IMR-90 (cell line): ENCODE measurements around the gene PAMR1.

Source experiments
- CHD1 ChIP-seq: IDR thresholded peaks from 2 replicates; pipeline ENCODE4 v1.6.1; 2012; ENCODE audit warnings: low read depth, low read length, improper control_type of control experiment
- NFE2L2 ChIP-seq: fragments of 150-350 bp; IDR thresholded peaks from 2 replicates; pipeline ENCODE4 v1.6.1; 2016; ENCODE audit warnings: low read depth, mild to moderate bottlenecking, low read length
- POLR2A ChIP-seq: IDR thresholded peaks from 2 replicates; pipeline ENCODE4 v1.6.1; 2012; ENCODE audit warnings: mild to moderate bottlenecking, low read depth, low read length
- TF ChIP-seq, protein P1 (sequence below): conservative IDR thresholded peaks from 2 replicates; pipeline ENCODE4 v1.5.1; 2012; ENCODE audit warnings: mild to moderate bottlenecking, low read depth, low read length, improper control_type of control experiment

DNA sequence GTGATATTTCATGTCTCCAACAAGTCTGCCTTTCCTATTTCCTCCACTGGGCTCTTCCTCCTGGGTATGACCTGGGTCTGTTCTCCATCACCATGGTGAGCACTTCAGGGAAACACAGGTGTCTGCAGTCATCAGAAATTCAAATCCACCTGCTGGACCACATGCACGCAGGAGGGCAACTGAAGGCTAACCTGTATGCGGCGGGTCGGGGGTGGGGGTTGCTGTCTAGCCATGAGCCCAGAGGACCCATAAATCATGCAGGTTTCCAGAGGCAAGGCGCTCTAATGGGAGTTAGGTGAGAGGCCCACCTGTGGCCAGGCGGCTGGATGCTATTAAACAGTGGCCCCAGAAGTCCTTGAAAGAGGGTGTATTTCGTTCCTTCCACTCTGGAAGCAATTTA, 11.1 kb upstream of the PAMR1 start:
- TF ChIP-seq POLR2A = no peak
- TF ChIP-seq, protein P1, sequence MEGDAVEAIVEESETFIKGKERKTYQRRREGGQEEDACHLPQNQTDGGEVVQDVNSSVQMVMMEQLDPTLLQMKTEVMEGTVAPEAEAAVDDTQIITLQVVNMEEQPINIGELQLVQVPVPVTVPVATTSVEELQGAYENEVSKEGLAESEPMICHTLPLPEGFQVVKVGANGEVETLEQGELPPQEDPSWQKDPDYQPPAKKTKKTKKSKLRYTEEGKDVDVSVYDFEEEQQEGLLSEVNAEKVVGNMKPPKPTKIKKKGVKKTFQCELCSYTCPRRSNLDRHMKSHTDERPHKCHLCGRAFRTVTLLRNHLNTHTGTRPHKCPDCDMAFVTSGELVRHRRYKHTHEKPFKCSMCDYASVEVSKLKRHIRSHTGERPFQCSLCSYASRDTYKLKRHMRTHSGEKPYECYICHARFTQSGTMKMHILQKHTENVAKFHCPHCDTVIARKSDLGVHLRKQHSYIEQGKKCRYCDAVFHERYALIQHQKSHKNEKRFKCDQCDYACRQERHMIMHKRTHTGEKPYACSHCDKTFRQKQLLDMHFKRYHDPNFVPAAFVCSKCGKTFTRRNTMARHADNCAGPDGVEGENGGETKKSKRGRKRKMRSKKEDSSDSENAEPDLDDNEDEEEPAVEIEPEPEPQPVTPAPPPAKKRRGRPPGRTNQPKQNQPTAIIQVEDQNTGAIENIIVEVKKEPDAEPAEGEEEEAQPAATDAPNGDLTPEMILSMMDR = no peak
- no peak for TF ChIP-seq NFE2L2
- TF ChIP-seq CHD1 = no peak
